SJSA1 (cell line): ENCODE measurements around the gene PILRA. TPM values are rescaled to one million over a fixed set of nuclear protein-coding genes. Genes with fewer than 3 reads are reported as not detected.
"Not testable (repeated sequence)": the region's sequence is repeated elsewhere in the genome, so short reads cannot be mapped to it uniquely, and the experiment has no call there.

ENCODE experiments used
- DNase-seq, 2 experiments: peaks; one replicate each; pipeline ENCODE4 v3.0.0-alpha.2; 2015 to 2020; ENCODE audit warnings: low spot score in 2 of 2, low read depth in 1 of 2
- H3K27ac ChIP-seq: fragments of 250-450 bp; sonication (Bioruptor Pico); 2 replicates; pipeline ENCODE4 v1.5.1; 2020; ENCODE audit warnings: mild to moderate bottlenecking, moderate library complexity
- H3K27me3 ChIP-seq: fragments of 250-450 bp; sonication (Bioruptor Pico); replicated peaks from 2 replicates; pipeline ENCODE4 v1.5.1; 2020; ENCODE audit warnings: mild to moderate bottlenecking, moderate library complexity
- H3K36me3 ChIP-seq: fragments of 250-450 bp; sonication (Bioruptor Pico); 2 replicates; pipeline ENCODE4 v1.5.1; 2020; ENCODE audit warnings: mild to moderate bottlenecking
- H3K4me1 ChIP-seq: fragments of 250-450 bp; sonication (Bioruptor Pico); replicated peaks from 2 replicates; pipeline ENCODE4 v1.6.1; 2021; ENCODE audit warnings: mild to moderate bottlenecking
- H3K4me3 ChIP-seq: fragments of 250-450 bp; sonication (Bioruptor Pico); 2 replicates; pipeline ENCODE4 v1.5.1; 2020; ENCODE audit warnings: mild to moderate bottlenecking
- H3K9me3 ChIP-seq: fragments of 250-450 bp; sonication (Bioruptor Pico); replicated peaks from 2 replicates; pipeline ENCODE4 v1.5.1; 2020; ENCODE audit warnings: mild to moderate bottlenecking
- total RNA-seq: library from RNA; depleted of rRNA; stranded (reverse); fragments of >200 nt; shearing (Covaris generic); gene quantifications from 2 replicates; pipeline ENCODE4 v1.2.3, GENCODE V29; 2014

Gene PILRA
- total RNA-seq, 1 experiment from 2014 or later: 0.18 TPM

DNA sequence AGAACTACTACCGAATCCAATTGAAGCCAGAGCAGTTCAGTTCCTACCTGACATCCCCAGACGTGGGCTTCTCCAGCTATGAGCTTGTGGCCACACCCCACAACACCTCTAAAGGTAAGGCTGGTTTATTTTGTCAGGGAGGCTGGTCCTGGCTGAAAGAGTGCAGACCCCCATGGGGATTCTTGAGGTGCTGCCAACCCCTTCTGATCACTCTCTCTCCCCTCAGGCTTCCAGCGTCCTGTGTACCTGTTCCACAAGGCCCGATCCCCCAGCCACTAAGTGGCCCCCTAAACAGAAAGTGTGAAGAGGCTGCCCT is 59.9 kb downstream of the PILRA start:
- Histone ChIP-seq H3K4me3 (no peak overlapping the region), H3K27me3 (no peaks in the 10 kb centered on the region), H3K9me3 (no peaks in the 10 kb centered on the region), H3K27ac (no peak overlapping the region), H3K36me3 (peaks cover 64% of the 10 kb centered on the region), H3K4me1 (peaks cover 30% of the 10 kb centered on the region)
- no peak for DNase-seq

DNA sequence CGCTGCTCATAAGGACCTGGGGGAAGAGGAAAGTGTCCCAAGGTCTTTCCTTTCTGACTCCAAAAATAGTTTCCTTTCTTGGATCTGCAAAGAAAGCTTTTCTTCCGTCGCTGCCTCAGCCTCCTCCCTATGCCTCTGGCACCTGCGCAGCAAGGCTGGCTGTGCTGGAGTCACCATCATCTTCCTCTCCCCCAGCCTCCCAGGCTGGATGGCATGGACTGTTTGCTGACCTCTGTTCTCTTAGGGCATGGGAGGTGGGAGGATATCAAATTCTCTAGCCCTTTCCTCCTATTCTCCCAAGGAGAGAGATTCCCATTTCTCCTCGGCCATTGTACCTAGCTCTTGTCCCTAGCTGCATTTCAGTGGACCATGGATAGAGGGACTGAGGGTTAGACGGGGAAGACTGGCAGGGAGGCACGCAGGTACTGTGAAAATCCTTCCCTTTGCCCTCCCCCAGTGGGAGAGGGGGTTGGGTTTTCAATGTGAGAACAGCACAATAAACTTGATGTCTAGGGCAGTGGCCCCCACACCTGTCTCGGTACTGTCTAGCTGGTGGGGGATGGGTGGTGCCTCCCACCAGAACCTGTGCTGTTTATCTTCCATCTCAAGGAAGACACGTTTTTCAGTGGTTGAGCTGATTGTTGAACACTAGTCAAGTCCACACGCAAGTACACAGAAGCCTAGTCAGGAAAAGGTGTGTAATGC is 60.5 kb downstream of the PILRA start:
- H3K27me3 ChIP-seq: no peaks in the 10 kb centered on the region
- peaks cover 30% of the 10 kb centered on the region for H3K4me1 ChIP-seq
- peaks cover 64% of the 10 kb centered on the region for H3K36me3 ChIP-seq
- no peaks in the 10 kb centered on the region for H3K9me3 ChIP-seq
- no peak overlapping the region for H3K27ac ChIP-seq
- DNase-seq: no peak
- H3K4me3 ChIP-seq: no peak overlapping the region

DNA sequence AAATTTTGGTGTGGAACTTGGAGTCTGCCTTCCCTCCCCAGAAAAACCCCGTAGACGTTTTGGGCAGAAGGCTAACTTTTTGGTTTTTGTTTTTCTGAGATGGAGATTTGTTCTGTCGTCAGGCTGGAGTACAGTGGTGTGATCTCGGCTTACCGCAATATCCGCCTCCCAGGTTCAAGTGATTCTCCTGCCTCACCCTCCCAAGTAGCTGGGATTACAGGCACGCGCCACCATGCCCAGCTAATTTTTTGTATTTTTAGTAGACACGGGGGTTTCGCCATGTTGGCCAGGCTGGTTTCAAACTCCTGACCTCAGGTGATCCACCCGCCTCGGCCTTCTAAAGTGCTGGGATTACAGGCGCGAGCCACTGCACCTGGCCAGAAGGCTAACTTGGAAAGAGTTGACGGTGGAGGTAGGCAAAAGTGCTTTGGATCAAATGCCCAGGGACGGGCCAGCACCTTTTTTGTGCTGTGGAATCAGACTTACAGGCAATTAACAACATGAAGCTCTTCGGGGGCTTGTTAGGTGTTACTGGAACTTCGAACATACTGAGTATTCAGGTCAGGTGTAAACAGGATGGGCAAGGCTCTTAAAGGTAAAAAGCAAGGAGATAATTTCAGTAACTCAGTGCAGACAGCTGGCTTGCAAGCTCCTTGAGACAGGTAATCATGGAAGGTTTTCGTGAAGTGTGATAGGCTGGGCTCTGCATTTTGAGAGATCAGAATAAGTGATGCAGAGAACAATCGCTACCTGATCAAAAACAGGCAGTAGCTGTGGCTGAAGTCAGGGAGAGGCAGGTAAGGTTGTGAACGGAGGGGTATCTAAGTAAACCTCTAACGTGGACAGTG is 61.2 kb downstream of the PILRA start:
- Histone ChIP-seq H3K4me1 (peaks cover 38% of the 10 kb centered on the region), H3K4me3 (peak overlapping the region; percentile 94), H3K27me3 (no peaks in the 10 kb centered on the region), H3K9me3 (no peaks in the 10 kb centered on the region), H3K36me3 (peaks cover 64% of the 10 kb centered on the region), H3K27ac (no peak overlapping the region)
- no peak for DNase-seq

DNA sequence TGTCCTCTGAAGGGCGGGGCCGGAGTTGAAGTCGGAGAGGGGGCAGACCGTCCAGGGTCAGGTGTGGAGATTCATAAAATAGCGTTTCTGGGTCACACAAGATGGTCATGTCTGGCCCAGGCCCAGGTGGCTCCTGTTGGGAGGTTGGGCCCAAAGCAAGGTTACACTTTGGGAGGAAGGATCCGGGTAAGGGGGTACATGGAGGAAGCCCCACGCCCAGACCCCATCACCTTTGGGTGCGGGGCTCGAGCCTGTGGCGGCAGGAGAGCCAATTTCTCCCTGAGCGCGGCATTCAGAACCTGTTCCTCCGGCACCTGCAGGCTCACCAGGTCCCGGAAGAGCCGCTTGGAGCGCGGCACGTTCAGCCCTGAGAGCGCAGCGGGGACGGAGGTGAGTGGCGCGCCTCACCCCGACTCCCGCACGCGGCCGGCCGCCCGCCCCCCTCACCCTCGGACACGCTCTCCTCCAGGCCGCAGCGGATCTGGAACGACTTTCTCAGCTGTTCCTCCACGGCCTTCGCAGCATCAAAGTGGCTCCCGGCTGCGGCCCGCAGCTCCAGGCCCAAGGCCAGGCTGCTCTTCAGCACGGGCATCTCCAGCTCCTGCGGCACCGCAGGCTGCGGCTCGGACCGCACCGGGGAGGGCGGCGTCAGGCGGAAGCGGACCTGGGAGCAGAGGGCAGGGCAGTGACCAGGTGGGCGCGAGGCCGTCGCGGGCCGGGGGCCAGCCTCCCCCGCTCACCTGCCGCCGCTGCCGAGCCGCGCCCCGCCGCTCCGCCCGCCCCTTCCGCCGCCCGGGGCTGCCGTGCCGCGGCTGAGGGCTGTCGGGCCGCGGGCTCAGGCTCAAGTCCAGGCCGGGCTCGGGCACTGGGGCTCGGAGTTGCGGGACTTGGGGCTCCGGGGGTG is 62.4 kb downstream of the PILRA start:
- Histone ChIP-seq H3K27ac (peak overlapping the region; percentile 91), H3K9me3 (no peaks in the 10 kb centered on the region), H3K4me3 (peak overlapping the region; percentile 94), H3K4me1 (peaks cover 46% of the 10 kb centered on the region), H3K27me3 (no peaks in the 10 kb centered on the region), H3K36me3 (peaks cover 57% of the 10 kb centered on the region)
- peak in 1 of 2 experiments; percentile 32 for DNase-seq

DNA sequence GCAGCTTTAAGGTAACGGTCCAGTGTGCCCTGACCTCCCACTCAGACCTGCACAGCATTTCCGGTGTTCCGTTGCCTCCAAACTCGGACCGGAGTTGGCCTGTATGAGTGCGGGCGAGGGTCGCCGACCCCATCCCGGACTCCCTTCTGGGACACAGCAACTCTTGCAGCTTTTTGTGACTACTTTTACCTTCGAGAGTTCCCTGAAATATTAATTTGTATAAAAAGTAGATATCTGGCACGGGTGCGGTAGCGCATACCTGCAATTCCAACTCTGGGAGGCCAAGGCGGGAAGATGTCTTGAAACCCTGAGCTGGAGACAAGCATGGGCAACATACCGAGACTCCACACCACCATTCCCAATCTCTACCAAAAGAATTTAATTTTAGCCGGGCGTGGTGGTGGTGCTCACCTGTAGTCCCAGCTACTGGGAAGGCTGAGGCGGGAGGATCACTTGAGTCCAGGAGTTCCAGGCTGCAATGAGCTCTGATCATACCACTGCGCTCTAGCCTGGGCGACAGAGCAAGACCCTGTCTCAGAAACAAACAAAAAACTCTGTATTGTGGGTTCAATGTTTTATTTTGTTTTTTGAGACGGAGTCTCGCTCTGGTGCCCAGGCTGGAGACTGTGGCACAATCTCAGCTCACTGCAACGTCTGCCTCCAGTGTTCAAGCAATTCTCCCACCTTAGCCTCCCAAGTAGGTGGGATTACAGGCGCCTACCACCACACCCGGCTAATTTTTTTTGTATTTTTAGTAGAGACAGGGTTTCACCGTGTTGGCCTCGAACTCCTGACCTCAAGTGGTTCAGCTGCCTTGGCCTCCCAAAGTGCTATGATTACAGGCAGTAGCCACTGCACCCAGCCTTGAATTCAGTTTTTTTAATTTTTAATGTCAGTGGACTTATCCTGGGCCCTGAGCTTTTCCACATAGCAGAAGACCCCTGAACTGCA is 64.1 kb downstream of the PILRA start:
- no peak for DNase-seq
- peaks cover 39% of the 10 kb centered on the region for H3K36me3 ChIP-seq
- H3K9me3 ChIP-seq: no peaks in the 10 kb centered on the region
- no peaks in the 10 kb centered on the region for H3K27me3 ChIP-seq
- H3K4me3 ChIP-seq: no peak overlapping the region
- no peak overlapping the region for H3K27ac ChIP-seq
- peaks cover 45% of the 10 kb centered on the region for H3K4me1 ChIP-seq

DNA sequence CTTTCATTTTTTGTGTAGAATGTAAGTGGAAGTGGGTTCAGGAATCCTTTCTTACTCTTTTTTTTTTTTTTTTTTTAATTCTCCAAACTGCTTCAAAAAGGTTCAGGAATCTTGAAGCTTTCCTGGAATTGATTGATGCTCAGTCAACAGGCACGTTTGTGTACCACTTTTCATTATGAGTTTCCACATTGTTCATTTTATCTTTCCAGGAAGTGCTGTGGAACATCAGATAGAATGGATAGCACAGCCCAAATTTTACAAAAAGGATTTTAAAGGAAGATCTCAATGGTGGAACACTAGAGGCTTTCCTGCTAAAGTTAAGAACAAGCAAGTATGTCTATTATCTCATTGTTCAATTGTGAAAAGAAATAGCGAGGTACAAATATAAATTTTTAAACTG is 64.9 kb downstream of the PILRA start:
- no peak overlapping the region for H3K27ac ChIP-seq
- H3K9me3 ChIP-seq: no peaks in the 10 kb centered on the region
- H3K4me1 ChIP-seq: peaks cover 53% of the 10 kb centered on the region
- peaks cover 32% of the 10 kb centered on the region for H3K36me3 ChIP-seq
- no peak overlapping the region for H3K4me3 ChIP-seq
- H3K27me3 ChIP-seq: no peaks in the 10 kb centered on the region
- DNase-seq: no peak

DNA sequence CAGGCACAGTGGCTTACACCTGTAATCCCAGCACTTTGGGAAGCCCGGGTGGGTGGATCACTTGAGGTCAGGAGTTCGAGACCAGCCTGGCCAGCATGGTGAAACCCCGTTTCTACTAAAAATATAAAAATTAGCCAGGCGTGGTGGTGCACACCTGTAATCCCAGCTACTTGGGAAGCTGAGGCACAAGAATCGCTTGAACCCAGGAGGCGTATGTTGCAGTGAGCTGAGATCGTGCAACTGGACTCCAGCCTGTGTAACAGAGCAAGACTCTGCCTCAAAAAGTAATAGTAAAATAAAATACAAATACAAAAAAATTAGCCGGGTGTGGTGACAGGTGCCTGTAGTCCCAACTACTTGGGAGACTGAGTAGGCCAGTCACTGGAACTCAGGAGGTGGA is 65.4 kb downstream of the PILRA start:
- peaks cover 26% of the 10 kb centered on the region for H3K36me3 ChIP-seq
- not testable (repeated sequence) for H3K9me3 ChIP-seq, H3K27ac ChIP-seq, H3K27me3 ChIP-seq, H3K4me3 ChIP-seq, DNase-seq
- peaks cover 58% of the 10 kb centered on the region for H3K4me1 ChIP-seq

DNA sequence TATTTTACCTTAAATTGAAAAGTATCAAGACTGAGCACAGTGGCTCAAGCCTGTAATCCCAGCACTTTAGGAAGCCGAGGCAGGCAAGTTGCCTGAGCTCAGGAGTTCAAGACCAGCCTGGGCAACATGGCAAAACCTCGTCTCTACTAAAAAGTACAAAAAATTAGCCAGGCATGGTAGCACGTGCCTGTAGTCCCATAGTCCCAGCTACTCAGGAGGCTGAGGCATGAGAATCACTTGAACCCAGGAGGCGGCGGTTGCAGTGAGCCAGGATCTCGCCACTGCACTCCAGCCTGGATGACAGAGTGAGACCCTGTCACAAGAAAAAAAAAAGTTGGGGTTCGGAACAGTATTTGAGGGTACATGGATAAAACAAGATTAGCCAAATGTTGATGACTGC is 66.0 kb downstream of the PILRA start:
- Histone ChIP-seq H3K27ac (peak overlapping the region; percentile 80), H3K36me3 (peaks cover 21% of the 10 kb centered on the region), H3K4me1 (peaks cover 63% of the 10 kb centered on the region)
- DNase-seq, H3K27me3 ChIP-seq, H3K9me3 ChIP-seq, H3K4me3 ChIP-seq: not testable (repeated sequence)

DNA sequence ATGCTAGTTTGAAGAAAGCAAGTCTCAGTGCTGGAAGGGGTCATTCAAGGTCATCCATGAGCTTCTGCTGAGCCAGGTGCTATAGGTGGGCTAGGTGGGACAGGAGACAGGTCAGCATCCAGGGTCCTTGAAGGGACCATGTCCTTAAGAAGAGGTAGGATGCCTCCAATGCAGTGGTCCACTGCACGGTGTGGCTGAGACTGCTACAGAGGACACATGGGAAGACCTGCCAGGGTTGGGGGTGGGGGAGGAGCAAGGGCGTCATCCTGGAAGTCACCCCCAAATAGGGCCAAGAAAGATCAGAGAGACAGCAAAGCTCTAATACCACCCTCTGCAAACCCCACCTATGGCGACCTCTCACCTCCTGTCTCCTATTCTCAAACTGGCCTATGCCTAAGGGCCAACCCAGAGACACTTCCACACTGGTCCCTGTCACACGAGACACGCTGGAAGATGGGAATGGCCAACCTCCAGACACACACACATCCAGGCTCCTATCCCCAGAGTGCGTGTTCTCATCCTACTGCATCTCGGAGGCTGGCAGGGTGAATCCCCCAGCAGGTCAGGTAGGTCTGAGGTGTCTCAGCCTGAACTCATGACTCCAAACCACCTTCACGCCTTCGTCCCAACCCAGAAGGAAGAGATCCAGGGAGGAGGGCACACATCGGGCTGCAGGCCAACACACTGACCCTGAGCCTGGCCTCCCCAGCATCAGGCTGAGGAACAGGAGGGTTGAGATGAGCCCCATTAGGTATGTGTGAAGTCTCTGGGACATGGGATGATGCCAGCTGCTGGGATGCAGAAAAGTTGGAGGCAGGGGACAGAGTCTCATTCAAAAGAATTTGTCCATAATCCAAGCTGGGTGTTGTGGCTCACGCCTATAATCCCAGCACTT is 68.6 kb downstream of the PILRA start:
- no peak overlapping the region for H3K4me3 ChIP-seq
- H3K27me3 ChIP-seq: no peaks in the 10 kb centered on the region
- H3K36me3 ChIP-seq: no peaks in the 10 kb centered on the region
- no peak overlapping the region for H3K27ac ChIP-seq
- DNase-seq: no peak
- peaks cover 56% of the 10 kb centered on the region for H3K4me1 ChIP-seq
- no peaks in the 10 kb centered on the region for H3K9me3 ChIP-seq

DNA sequence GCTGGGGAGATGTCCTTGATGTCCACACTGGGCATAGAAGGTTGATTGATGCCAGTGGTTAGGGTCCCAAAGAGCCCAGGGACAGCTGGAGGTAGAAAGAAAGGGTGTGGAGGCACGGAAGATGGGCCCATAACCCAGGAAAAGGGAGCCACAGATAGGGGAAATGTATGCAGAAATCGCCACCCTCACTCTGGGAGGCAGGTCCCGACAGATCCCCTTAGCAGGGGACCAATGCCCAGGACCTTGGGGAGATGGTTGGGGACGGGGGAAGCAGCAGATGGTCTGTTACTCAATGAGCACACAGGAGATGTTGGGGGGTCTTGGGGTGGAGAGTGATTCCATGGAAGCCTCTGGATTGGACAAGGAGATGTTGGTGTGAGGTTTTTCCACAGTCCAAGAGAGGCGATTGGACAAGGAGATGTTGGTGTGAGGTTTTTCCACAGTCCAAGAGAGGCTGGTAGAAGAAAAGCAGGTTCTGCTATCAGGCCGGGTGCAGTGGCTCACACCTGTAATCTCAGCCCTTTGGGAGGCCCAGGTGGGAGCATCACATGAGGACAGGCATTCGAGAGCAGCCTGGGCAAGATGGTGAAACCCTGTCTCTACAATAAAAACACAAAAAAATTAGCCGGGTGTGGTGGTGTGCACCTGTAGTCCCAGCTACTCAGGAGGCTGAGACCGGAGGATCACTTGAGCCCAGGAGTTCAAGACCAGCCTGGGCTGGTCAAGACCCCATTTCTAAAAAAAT is 70.0 kb downstream of the PILRA start:
- Histone ChIP-seq H3K27me3 (no peaks in the 10 kb centered on the region), H3K9me3 (no peaks in the 10 kb centered on the region), H3K4me1 (peaks cover 54% of the 10 kb centered on the region), H3K27ac (no peak overlapping the region), H3K4me3 (no peak overlapping the region), H3K36me3 (no peaks in the 10 kb centered on the region)
- DNase-seq: no peak

DNA sequence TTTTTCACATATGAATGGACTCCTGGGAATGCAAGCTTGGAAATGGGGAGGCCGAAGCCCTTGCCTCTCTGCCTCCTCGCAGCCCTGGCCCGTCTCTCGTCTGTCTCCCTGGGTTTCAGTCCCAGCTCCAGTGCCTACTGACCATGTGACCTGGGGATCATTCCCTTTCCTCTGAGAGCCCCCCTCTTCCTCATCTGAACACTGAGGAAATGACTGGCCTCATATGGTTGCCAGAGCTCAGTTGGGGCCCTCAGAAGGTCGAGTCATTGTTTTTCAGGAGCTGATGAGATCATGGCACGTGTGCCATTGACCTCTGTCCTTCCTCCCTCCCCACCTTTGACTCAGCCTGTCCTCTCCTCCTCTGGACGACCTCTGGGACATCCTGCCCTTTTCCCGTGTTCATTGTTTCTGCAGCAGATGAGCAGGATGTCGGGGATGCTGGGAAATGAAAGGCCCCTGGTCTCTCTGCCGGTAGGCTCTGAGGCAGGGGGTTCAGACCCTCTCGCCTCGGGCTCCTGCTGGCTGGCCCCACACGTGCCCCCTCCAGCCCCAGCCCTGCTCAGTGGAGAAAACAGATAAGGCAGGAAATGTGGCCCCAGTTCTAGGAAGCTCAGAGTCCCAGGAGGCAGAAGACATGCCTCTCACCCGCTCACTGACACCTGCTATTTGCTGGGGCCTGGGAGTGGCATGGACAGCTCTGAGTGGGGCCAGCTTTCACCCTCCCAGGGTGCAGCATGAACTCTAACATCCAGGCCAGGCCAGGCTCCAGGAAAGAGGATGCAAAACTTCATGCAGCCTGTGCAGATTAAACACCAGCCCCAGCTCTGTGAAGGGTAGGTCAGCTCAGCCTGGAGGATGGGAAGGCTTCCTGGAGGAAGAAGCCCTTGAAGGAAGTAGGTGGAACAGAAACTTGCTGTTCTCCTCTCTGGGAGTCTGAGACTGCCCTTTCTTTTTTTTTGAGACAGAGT is 71.3 kb downstream of the PILRA start:
- Histone ChIP-seq H3K4me3 (no peak overlapping the region), H3K36me3 (no peaks in the 10 kb centered on the region), H3K4me1 (peaks cover 46% of the 10 kb centered on the region), H3K9me3 (no peaks in the 10 kb centered on the region), H3K27me3 (no peaks in the 10 kb centered on the region), H3K27ac (peak overlapping the region; percentile 25; the same call in 1 of the 2 replicates)
- DNase-seq: peak in 1 of 2 experiments; percentile 39
